T-helper 22 cell (primary cell): ENCODE data around the gene TMPRSS7.

ENCODE experiments used
- DNase-seq: peaks from one replicate; pipeline ENCODE4 v3.0.0-alpha.2; 2020; ENCODE audit warnings: low read depth

The TMPRSS7 gene

DNA sequence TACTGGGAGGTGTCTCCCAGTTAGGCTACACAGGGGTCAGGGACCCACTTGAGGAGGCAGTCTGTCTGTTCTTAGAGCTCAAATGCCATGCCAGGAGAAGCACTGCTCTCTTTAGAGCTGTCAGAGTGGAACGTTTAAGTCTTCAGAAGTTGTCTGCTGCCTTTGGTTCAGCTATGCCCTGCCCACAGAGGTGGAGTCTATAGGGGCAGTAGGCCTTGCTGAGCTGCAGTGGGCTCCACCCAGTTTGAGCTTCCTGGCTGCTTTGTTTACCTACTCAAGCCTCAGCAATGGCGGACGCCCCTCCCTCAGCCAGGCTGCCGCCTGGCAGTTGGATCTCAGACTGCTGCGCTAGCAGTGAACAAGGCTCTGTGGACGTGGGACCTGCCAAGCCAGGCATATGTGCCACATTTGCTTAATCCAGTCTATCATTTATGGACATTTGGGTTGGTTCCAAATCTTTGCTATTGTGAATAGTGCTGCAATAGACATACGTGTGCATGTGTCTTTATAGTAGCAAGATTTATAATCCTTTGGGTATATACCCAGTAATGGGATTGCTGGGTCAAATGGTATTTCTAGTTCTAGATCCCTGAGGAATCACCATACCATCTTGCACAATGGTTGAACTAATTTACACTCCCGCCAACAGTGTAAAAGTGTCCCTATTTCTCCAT lies 38.0 kb downstream of the TMPRSS7 start:
- peak; percentile 54 for DNase-seq

DNA sequence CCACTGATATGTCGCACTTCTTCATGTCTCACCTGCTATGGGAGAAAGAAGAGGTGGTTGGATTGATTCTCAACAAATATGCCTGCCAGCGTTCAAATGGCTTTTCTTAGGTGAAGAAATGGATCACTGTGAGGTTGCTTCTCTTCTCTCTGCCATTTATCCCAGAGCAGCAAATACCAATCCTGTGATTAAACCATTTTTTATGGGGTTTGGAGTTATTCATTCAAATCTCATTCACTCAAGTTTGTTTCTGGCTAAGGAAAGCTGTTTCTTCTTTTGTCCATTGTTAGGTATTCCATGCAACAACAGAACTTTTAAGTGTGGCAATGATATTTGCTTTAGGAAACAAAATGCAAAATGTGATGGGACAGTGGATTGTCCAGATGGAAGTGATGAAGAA lies 39.5 kb downstream of the TMPRSS7 start:
- no peak for DNase-seq

DNA sequence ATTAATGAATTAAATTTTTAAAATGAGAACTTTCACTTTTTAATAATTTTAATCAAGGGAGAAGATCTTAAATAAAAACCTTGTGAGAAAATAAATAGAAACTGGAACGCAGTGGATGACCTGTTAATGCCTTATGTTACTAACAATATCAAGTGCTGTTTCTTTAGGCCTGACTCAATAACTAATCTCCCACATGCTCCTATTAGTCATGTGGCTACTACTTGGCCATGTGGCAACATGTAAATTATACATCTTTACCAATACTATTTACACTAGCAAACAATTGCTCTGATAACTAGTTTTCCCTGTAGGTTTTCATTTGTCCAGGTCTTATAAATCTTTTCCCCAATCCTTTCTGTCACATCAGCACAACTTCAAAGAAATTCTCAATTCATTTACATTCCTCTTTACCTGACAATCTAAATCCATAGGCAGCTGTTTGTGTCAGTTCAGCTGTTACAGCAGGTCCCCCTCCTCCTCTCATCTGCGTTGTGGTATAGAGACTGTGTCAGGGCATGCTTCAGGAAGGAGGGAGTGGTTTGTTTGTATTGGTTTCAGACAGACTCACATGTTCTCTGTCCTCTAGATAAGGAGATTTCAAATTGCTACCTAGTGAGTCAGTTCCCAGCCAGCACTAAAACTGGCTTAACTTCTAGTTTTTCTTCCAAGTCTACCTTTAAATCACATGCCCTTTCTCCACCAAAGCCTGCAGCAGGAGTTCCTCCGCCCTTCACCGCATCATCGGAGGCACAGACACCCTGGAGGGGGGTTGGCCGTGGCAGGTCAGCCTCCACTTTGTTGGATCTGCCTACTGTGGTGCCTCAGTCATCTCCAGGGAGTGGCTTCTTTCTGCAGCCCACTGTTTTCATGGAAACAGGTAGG lies 40.3 kb downstream of the TMPRSS7 start:
- peak; percentile 23 for DNase-seq

DNA sequence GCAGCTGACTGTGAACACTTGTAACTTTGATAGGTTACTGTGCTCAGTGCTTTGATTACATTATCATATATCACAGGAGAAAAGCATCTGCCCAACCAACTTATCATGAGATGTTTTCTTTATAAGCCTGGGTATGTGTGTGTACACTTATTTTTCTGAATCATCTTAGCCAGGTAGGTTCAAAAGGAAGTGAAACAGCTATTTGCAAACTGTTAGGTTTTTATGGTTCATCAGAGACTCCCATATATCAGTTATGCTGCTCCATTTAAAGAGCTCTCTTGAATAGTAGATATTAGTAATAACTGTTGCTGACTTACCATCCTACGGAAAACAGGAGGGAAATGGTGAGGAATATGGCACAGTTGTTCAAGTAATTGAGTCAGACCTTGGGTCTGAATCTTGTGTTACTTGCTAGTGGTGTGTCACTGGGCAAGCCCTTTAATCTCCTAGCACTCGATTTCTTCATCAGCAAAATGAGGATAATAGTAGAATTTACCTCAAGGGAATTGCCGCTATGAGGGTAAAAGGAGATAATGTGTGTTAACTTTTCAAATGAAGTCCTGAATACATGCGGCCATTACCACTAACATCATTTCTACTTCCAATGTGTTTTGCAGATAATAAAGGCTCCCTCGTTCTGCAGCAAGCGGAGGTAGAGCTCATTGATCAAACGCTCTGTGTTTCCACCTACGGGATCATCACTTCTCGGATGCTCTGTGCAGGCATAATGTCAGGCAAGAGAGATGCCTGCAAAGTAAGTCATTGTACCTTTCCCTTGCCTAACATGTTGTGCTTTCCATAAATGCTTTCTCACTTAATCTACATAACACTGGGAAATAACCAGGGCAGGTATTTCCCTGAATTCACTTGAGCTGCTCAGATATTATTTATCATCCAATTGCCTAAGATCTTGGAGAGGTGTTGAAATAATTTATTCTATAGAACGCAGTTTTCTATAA lies 43.9 kb downstream of the TMPRSS7 start:
- no peak for DNase-seq

DNA sequence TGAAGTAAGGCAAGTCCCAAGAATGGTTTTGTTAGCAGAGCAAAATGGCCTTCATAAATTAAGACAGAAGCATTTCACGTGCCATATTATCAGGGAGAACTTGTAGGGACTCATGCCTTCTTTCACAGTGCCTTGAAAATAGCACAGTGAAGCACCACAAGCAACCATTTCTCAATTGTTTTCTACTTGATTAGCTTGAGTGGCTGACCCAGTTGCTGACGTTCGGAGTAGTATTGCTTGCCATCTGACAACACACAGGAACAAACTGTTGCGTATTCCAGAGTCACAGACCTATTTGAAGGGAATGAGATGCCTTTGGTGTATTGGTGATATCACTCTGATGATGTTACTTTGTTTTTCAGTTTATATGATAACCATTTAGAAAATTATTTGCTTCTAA lies 48.7 kb downstream of the TMPRSS7 start:
- no peak for DNase-seq

DNA sequence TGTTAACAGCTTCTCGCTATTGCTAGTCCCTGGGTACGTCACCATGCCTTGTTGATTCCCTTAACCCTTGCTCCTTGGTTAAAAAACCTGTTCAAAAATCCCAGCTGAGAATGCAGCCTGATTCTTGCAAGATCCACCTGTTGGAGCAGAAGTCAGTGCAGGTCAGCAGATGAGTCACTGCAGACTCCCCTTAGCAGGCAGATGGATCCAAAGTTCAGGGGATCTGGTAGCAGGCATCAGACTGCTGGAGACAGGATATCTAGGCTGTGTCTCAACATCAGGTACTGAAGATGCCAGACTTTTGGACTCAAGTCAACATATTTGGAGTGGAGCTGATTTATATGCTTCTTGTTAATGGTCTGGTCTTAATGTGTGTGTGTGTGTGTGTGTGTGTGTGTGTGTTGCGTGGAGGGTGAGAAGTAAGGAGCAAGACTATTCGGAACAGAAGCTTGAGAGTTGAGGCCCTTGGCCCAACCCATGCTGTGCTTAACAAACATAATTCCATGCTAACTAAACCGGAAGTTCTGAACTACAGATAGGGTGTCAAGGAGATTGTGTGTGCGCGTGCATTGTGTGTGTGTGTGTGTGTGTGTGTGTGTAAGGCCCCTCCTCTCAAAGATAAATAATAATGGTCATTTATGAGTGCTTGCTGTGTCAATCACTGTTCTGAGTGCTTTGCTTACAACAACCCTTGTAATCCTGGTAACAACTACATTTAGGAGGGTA lies 50.6 kb downstream of the TMPRSS7 start:
- no peak for DNase-seq

DNA sequence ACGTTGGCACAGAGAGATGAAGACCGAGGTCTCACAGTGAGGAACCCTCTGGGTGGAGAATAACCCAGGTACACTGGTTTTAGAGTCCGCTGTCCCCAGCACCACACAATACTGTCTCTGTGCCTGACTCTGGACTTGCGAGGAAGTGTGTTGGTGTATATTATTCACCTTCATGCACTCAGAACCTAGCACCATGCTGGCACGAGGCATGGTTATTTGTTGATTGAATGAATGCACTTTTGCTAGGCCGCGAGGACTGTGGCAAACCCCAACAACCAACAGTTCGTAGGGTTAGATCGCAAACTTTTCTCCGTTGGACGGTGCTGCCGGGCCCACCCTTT lies 51.2 kb downstream of the TMPRSS7 start:
- no peak for DNase-seq

DNA sequence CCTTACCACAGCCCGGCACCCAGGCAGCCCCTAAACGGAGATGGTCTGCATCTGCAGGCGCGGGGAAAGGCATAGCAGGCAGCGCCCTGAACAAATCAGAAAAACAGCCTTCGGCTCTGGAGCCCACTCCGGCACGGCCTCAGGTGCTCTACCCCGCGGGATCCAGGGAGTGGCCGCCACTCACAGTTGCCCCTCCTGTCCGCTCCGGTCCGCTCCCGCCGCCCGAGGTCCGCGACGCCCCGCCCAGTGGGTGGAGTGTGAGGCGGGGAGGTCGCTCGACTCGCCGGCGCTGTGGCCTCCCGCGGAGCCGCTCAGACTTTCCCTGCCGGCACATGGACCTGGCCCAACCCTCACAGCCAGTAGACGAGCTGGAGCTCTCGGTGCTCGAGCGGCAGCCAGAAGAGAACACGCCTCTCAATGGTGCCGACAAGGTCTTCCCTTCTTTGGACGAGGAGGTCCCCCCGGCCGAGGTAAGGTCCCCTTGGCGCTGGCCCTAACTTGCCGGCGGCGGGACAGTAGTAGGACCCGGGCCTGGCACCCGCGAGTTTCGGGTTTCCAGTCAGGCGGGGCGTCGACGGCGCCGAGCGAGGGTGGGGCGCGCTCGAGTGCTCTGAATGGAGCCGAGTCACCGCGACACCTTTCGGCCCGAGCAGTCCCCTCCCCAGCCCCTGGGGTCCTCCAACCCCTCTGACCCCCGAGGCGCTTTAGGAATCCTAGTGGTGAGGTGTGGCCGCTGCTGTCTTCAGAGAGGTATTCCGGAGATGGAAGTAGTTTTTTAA lies 51.7 kb downstream of the TMPRSS7 start, which contains the start of gene C3orf52:
TSS of gene C3orf52 (plus strand) at position 314 of the 779 bp plus-strand sequence. CDS start at position 333, 19 bp downstream.
- DNase-seq = peak; percentile 31

DNA sequence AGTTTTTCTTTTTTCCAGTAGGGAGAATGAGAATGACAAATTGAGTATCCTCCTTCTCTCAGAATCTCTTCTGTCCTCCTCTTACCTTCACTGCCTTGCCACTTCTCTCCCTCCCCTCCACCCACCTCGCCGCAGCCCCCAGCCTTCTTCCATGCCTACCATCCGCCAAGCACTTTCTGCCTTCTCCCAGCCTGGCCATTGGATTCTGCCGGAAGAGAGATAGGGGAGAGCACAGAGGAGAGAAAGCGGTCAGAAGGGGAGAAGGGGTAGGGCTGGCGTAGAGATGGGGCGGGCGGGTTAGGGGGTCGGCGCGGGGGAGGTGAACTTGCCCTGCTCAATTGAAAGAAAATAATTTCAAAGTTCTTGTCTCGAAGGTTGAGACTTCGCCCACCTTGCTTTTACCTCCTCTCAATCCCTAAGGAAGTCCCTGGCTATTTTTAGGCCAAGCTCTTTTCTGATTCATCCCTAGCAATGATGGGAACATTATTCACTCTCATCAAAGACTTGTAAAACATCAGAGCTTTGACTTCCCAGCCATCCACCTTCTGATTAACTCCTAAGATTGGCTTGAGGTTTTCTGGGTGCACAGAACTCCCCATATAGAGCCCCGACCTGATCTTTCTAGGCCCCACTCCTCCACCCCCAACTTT lies 52.5 kb downstream of the TMPRSS7 start:
- no peak for DNase-seq

DNA sequence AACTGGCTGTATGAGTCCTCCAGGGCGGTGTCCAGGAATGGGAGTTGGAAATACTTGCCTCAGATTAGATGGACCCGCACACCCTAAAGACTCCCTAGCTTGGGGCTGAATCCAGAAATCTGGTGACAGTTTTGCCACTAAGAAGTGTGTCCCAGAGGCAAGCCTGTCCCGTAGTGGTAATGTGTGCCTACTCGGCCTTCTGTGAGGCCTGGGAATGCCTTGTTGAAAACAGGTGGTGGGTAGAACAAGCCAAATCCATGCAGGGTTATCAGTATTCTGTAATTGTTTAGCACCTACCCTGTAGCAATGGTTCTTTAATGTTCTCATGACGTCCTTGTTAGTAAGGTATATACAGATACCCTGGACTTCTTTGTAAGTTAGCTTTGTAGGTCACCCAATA lies 53.2 kb downstream of the TMPRSS7 start:
- no peak for DNase-seq

DNA sequence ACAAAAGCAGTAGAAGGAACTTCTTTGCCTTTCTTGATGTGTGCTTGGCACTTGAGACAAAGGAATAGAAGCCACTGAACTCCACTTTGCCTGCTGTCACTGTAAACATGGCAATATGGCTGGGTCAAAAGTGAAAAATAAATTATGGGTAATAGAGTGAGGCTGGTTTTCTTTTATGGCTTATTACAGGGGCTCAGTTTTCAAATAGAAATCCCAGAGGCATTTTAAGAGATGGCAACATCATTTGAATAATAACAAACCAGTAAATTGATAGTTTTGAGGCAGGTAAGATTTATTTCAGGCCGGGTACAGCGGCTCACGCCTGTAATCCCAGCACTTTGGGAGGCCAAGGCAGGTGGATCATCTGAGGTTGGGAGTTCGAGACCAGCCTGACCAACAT lies 54.4 kb downstream of the TMPRSS7 start:
- no peak for DNase-seq

DNA sequence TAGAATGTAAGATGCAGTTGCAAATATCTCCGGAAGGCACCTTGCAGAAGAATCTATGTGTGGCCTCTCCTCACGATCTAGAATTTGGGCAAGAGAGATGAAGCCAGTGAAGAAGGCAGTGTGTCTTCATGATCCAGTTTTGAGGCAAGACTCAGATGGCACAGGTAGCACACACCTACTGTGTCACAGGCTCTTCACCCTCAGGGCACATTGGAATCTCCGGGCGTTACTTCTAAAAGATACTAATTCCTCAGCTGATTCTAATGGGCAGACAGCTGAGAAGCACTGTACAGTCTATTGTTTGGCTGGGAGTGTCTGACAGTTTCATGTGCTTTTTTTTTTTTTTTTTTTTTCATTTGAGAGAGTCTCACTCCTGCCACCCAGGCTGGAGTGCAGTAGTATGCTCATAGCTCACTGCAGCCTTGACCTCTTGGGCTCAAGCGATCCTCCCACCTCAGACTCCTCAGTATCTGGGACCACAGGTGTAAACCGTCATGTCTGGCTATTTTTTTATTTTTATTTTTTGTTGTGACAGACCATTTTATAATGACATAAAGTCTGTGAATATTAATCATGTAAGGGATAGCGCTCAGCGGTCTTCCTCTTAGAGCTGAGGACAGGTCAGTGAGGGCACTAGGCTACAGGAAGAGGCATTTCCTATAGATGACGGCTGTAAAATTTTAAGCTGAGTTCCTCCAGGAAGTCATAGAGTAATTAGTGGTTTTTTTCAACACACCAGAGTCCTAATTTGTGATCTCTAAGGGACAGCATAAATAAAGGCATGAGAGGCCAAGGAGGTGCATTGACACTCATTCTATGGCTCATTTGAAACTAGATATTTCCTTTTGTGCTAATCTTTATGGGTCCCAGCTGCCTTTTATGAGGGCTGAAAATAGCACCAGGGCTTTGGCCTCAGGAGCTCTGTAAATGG lies 55.7 kb downstream of the TMPRSS7 start:
- no peak for DNase-seq

DNA sequence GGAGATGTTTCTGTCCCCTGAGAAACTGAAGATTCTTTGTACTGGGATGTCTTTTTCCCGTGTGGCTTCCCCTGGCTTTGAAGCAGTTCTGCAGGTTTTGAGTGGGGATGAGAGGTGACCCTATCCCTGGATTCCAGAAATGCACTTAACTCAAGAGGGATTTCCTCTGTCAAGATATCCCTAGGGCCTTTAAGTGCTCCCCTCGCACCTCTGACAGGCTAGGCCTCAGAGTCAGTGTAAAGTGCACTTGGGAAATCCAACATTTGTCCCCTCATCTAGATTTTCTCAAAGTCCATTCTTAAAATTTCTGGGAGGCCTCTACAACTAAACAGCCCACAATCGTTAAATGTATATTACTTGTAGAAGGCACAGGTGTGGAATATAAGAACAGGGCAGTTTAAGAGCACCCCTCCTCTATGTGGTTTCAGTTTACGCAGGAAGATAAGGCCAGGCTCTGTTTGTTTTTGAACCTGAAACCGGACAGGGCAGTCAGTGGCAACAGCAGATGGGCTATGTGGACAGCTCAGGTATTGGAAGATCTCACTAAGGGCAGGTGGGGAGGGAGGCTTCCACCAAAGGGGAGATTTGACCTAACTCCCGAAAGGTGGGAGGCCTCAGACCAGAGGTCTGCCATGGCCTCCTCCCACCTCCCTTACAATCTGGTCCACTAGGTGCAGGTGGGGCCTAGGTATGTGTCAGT lies 56.5 kb downstream of the TMPRSS7 start:
- no peak for DNase-seq

DNA sequence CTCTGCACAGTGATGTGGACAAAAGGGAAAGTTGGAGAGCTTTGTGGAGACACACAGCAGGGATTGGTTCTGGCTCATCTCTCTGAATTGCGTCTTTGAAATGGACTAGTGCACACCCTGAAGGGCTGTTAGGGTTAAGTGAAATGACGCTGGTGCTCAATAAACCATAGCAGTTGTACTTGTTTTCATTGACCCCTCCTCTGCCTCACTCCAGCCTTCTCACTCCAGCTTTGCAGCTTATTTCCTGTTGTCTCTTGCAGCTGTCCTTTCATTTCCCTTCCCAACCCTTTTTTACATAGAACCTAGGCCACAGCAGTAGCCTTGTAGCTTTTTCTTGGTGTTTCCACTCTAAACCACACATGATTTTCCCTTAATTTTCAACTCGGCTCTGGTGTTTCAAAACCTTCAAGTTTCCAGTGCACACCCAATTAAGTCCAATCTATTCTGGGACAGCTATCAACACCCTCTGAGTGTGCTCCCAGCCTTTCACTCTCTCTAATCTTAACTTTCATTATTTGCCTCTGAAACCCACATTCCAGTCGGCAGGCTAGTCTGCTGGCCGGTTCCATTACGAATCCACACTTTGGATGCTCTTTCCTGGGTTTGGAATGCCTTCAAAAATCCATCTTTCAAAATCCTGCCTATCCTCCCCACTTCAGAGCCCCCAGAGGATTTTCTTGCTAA lies 58.1 kb downstream of the TMPRSS7 start:
- no peak for DNase-seq

DNA sequence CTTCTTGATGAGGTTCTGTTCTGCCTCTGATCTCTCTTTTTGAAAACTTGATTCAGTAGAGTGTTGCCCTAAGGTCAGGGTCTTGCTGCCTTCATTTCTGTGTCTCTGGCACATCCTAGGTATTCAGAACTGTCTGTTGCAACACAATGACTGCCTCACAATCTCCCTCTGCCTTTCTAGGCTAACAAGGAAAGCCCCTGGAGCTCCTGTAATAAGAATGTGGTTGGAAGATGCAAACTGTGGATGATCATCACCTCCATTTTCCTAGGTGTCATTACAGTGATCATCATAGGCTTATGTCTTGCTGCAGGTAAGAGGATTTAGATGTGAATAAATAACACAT lies 58.6 kb downstream of the TMPRSS7 start:
- no peak for DNase-seq

DNA sequence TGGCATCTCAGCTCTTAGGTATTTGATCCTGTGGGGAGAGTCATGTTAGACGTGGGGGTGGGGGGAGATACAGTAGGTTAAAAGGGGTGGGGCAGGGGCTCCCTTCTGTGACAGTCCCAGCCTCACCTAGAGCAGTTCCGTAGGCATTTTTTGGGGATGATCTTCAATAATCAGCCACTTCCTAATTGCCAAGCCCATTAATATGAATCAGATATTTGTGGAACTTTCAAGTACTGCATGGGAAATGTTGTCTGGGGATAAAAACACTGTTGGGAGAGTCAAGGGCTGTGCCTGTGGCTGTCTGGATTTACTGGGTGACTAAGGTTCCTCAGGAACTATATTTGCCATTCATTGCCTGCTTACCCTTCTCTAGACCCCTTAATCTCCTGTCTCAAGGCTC lies 61.2 kb downstream of the TMPRSS7 start:
- DNase-seq = no peak

DNA sequence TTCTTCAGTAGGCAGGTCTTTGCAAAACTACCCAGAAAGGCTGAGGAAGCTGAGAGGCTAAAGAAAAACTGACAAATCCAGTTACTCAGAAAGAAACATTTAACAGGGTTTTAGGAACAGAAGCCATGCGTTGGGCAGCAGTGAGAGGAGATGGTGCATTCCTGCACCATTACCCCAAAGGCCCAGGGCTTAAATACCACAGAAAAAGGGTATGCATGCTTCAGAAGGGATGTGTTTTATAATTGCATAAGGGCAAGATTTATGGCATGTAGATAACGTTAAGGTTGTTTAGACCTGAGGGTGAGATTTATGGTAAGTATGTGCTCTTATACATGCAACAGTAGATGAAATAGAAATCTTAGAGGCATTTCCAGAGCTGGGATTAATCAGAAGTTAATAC lies 61.6 kb downstream of the TMPRSS7 start:
- DNase-seq = no peak

DNA sequence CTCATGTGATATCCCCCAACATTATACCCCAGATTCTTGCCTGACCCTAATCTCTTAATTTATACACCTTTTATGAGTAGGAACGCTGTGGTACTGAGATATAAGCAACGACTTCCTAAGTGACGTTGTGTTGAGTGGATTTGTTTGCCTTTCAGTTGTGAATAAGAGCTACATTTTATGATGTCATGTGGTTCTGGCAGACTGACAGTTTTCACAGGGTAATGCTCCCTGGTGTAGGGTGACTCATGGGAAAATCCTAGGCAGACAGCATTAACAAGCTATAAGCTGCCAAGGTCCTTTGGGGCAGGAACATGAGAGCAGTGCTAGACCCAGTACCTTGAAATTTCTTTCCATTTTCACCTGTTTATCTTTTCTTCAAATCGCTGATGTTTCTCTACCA lies 62.8 kb downstream of the TMPRSS7 start:
- no peak for DNase-seq
